Measurements from ENCODE around the gene COA7. TPM values are rescaled to one million over a fixed set of nuclear protein-coding genes. Genes with fewer than 3 reads are reported as not detected.

COA7 gene
- total and polyA plus RNA-seq, 10 of the 15 experiments (the other 5 are each of a cell fraction or from before 2014, with no cell fraction given) = 7.5 to 20.2 (median 15.4) TPM

DNA sequence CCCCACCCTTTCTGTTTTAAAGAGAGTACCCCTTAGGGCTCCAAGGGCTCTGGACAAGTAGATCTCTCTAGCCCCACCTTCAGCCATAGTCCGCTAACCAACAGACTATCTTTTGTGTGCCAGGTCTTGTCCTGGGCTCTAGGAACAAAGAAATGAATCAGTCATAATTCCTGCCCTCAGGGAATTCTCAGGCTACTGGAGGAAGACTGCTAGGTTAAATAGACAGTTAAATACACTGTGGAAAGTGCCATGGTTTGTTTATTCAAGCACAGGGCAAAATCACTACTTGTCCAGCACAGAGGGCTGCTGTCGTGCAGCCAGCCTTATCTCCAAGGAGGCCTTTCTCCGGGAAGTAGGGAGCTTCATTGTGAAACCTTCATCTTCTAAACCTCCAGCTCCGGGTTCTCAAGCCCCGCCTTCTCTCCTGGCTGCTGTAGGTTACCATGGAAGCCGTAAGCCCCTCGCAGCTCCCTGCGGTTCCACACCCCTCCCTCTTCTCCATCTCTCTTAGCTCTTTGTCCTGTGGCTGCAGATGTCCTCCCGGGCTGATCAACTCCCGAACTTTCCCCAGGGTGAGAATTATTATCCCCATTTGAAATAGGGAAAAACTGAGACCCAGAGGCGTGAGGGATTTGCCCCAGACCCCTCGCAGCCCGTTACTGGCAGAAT lies 35.4 kb downstream of the COA7 start:
- SMC1A ChIA-PET (ENCODE audit: uncharacterized antibody, unreplicated experiment) = no interaction called here
- no peak overlapping the region for H3K9ac ChIP-seq (ENCODE audit: control insufficient read depth, insufficient read depth, low read length)
- no peaks in the 10 kb centered on the region for H3K9me3 ChIP-seq (replicated peaks; ENCODE audit: control insufficient read depth, insufficient read depth, low read length)
- H4K20me1 ChIP-seq (ENCODE audit: control insufficient read depth, insufficient read depth) = no peaks in the 10 kb centered on the region
- BruUV-seq (replicated peaks) = no TSS peak
- no peaks in the 10 kb centered on the region for H3K27me3 ChIP-seq (replicated peaks in 1 of 2; ENCODE audit: control insufficient read depth in 2 of 2, insufficient read depth in 2 of 2, low read length in 1 of 2)
- in situ Hi-C loops (cut with MboI) = no loop called here
- RAD21 ChIA-PET (ENCODE audit: unreplicated experiment) = interaction anchor here (1.4 kb wide), 1 partner anchor 24 kb away, joined by 3 read pairs; no protein-coding TSS in a partner anchor
- 68% methylated on average over 13 of the region's 13 CpGs for WGBS (ENCODE audit: insufficient coverage, insufficient replicate concordance, low lambda C conversion rate, missing lambda C conversion rate)
- H3K4me1 ChIP-seq (ENCODE audit: control insufficient read depth, insufficient read depth, low read length) = peaks cover 5% of the 10 kb centered on the region
- no peaks in the 10 kb centered on the region for H3K79me2 ChIP-seq (ENCODE audit: control insufficient read depth, insufficient read depth, low read length)
- POLR2A ChIA-PET = no interaction called here
- H3K27ac ChIP-seq (ENCODE audit: control insufficient read depth, insufficient read depth) = no peak overlapping the region
- no peak overlapping the region for H2AFZ ChIP-seq (ENCODE audit: control insufficient read depth, low read depth, low read length)
- CTCF ChIA-PET = no interaction called here
- no peak overlapping the region for H3K4me3 ChIP-seq
- TF ChIP-seq, protein P1, sequence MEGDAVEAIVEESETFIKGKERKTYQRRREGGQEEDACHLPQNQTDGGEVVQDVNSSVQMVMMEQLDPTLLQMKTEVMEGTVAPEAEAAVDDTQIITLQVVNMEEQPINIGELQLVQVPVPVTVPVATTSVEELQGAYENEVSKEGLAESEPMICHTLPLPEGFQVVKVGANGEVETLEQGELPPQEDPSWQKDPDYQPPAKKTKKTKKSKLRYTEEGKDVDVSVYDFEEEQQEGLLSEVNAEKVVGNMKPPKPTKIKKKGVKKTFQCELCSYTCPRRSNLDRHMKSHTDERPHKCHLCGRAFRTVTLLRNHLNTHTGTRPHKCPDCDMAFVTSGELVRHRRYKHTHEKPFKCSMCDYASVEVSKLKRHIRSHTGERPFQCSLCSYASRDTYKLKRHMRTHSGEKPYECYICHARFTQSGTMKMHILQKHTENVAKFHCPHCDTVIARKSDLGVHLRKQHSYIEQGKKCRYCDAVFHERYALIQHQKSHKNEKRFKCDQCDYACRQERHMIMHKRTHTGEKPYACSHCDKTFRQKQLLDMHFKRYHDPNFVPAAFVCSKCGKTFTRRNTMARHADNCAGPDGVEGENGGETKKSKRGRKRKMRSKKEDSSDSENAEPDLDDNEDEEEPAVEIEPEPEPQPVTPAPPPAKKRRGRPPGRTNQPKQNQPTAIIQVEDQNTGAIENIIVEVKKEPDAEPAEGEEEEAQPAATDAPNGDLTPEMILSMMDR (IDR thresholded peaks at IDR 0.05 in 2 of 3, conservative IDR thresholded peaks at IDR 0.05 in 1 of 3; ENCODE audit: control insufficient read depth in 2 of 3, extremely low read depth in 1 of 3, insufficient read depth in 1 of 3, low read depth in 3 of 3, low read length in 3 of 3) = no peak
- TF ChIP-seq, protein P2, sequence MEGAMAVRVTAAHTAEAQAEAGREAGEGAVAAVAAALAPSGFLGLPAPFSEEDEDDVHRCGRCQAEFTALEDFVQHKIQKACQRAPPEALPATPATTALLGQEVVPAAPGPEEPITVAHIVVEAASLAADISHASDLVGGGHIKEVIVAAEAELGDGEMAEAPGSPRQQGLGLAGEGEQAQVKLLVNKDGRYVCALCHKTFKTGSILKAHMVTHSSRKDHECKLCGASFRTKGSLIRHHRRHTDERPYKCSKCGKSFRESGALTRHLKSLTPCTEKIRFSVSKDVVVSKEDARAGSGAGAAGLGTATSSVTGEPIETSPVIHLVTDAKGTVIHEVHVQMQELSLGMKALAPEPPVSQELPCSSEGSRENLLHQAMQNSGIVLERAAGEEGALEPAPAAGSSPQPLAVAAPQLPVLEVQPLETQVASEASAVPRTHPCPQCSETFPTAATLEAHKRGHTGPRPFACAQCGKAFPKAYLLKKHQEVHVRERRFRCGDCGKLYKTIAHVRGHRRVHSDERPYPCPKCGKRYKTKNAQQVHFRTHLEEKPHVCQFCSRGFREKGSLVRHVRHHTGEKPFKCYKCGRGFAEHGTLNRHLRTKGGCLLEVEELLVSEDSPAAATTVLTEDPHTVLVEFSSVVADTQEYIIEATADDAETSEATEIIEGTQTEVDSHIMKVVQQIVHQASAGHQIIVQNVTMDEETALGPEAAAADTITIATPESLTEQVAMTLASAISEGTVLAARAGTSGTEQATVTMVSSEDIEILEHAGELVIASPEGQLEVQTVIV (IDR thresholded peaks at IDR 0.05; ENCODE audit: borderline replicate concordance, partially characterized antibody) = no peak
- TF ChIP-seq EGR1 (IDR thresholded peaks at IDR 0.05; ENCODE audit: borderline replicate concordance in 1 of 2, low read depth in 2 of 2, low read length in 2 of 2) = no peak
- TF ChIP-seq CHD1 (IDR thresholded peaks at IDR 0.05; ENCODE audit: low read depth, low read length) = no peak
- TF ChIP-seq RB1 (IDR thresholded peaks at IDR 0.05; ENCODE audit: borderline replicate concordance) = no peak
- TF ChIP-seq ZNF274 (IDR thresholded peaks at IDR 0.05; ENCODE audit: insufficient read depth, insufficient read length) = no peak
- no peak overlapping the region for H3K4me2 ChIP-seq (ENCODE audit: control insufficient read depth, insufficient read depth)
- FAIRE-seq (no peak), DNase-seq (ENCODE audit: low read depth, low spot score) (no peak), ATAC-seq (no peak)
- intact Hi-C loops (cut with micrococcal nuclease; ENCODE audit: unreplicated experiment) = no loop called here
- H3K36me3 ChIP-seq (ENCODE audit: control insufficient read depth in 2 of 2, insufficient read depth in 2 of 2, low read length in 1 of 2) = no peaks in the 10 kb centered on the region
